Liver (tissue), 9 donors: Measurements from ENCODE around the gene EDC4. TPM values are rescaled to one million over a fixed set of nuclear protein-coding genes. Genes with fewer than 3 reads are reported as not detected.

ENCODE experiments used
- DNase-seq: peaks from one replicate; pipeline ENCODE4 v3.0.0-alpha.2; 2017; ENCODE audit warnings: low spot score
- H3K27ac ChIP-seq, 2 donors: one replicate each; pipeline ENCODE4 v1.7.0; 2013; ENCODE audit warnings: inconsistent platforms in 2 of 2, low read length in 2 of 2, control low read depth in 1 of 2, low read depth in 1 of 2, mild to moderate bottlenecking in 1 of 2
- H3K27me3 ChIP-seq, 4 donors: one replicate each; pipeline versions ENCODE4 v1.6.1 to v1.7.0; 2013; ENCODE audit warnings: low read length in 3 of 4, inconsistent platforms in 1 of 4, mild to moderate bottlenecking in 1 of 4, moderate library complexity in 1 of 4; ENCODE audit not compliant: control insufficient read depth in 4 of 4, insufficient read depth in 4 of 4
- H3K36me3 ChIP-seq, 4 donors: one replicate each; pipeline versions ENCODE4 v1.6.1 to v1.7.0; 2013; ENCODE audit warnings: low read length in 3 of 4, mild to moderate bottlenecking in 3 of 4, low read depth in 1 of 4, moderate library complexity in 1 of 4; ENCODE audit not compliant: control insufficient read depth in 4 of 4, insufficient read depth in 3 of 4
- H3K4me1 ChIP-seq, 4 donors: one replicate each; pipeline versions ENCODE4 v1.6.1 to v1.7.0; 2013; ENCODE audit warnings: low read length in 3 of 4, mild to moderate bottlenecking in 3 of 4, moderate library complexity in 1 of 4; ENCODE audit not compliant: control insufficient read depth in 4 of 4, insufficient read depth in 4 of 4
- H3K4me3 ChIP-seq, 3 donors: one replicate each; pipeline versions ENCODE4 v1.6.1 to v1.7.0; 2013; ENCODE audit warnings: low read length in 3 of 3, control low read depth in 1 of 3, low read depth in 1 of 3, mild to moderate bottlenecking in 1 of 3
- H3K9ac ChIP-seq, 2 donors: one replicate each; pipeline ENCODE4 v1.7.0; 2013; ENCODE audit warnings: low read length in 2 of 2, mild to moderate bottlenecking in 2 of 2, moderate library complexity in 2 of 2, control low read depth in 1 of 2, low read depth in 1 of 2
- H3K9me3 ChIP-seq, 4 donors: one replicate each; pipeline versions ENCODE4 v1.6.1 to v1.7.0; 2013; ENCODE audit warnings: low read length in 3 of 4; ENCODE audit not compliant: control insufficient read depth in 4 of 4
- ATF3 ChIP-seq: IDR thresholded peaks from 2 replicates; pipeline ENCODE4 v1.6.1; 2016; ENCODE audit warnings: antibody characterized with exemption
- CTCF ChIP-seq: fragments of 150-350 bp; IDR thresholded peaks from 2 replicates; pipeline ENCODE4 v1.5.1; 2017; ENCODE audit warnings: improper control_type of control experiment, low read depth, low read length; ENCODE audit not compliant: missing input control
- FOXA2 ChIP-seq: IDR thresholded peaks from 2 replicates; pipeline ENCODE4 v1.6.1; 2016; ENCODE audit warnings: antibody characterized with exemption
- GABPA ChIP-seq, 2 donors: IDR thresholded peaks in 1 of 2; conservative IDR thresholded peaks in 1 of 2; 2 replicates each; pipeline ENCODE4 v1.6.1; 2016; ENCODE audit warnings: antibody characterized with exemption in 2 of 2, mild to moderate bottlenecking in 1 of 2, moderate library complexity in 1 of 2
- JUND ChIP-seq, 2 donors: IDR thresholded peaks; 2 replicates each; pipeline ENCODE4 v1.6.1; 2016; ENCODE audit warnings: antibody characterized with exemption in 2 of 2
- MAX ChIP-seq: IDR thresholded peaks from 2 replicates; pipeline ENCODE4 v1.6.1; 2016; ENCODE audit warnings: antibody characterized with exemption
- NR2F2 ChIP-seq: IDR thresholded peaks from 2 replicates; pipeline ENCODE4 v1.6.1; 2016; ENCODE audit warnings: antibody characterized with exemption
- RAD21 ChIP-seq, 2 donors: IDR thresholded peaks; 2 replicates each; pipeline ENCODE4 v1.6.1; 2016; ENCODE audit warnings: antibody characterized with exemption in 2 of 2, mild to moderate bottlenecking in 2 of 2
- RXRA ChIP-seq, 2 donors: IDR thresholded peaks; 2 replicates each; pipeline ENCODE4 v1.6.1; 2017 to 2018; ENCODE audit warnings: antibody characterized with exemption in 2 of 2, mild to moderate bottlenecking in 1 of 2
- TAF1 ChIP-seq: conservative IDR thresholded peaks from 2 replicates; pipeline ENCODE4 v1.6.1; 2016; ENCODE audit warnings: antibody characterized with exemption, mild to moderate bottlenecking
- YY1 ChIP-seq: IDR thresholded peaks from 2 replicates; pipeline ENCODE4 v1.6.1; 2016; ENCODE audit warnings: antibody characterized with exemption, mild to moderate bottlenecking
- ZBTB33 ChIP-seq: IDR thresholded peaks from 2 replicates; pipeline ENCODE4 v1.6.1; 2016; ENCODE audit warnings: antibody characterized with exemption
- WGBS: extraction: QIAGEN DNeasy Blood & Tissue Kit; methylation state at CpG from one replicate; pipeline ENCODE4 v1.1.7; 2013; 5-methylcytosine and 5-hydroxymethylcytosine counted together
- polyA plus RNA-seq, 2 donors: library from polyadenylated mRNA; stranded (reverse) in 1 of 2; unstranded in 1 of 2; fragments of 200-250 nt in 1 of 2; fragments of >200 nt in 1 of 2; fragmentation: Nextera tagmentation in 1 of 2; extraction: Ambion mirVana in 1 of 2; gene quantifications; one replicate each; pipeline versions ENCODE4 v1.2.1 to v1.2.3, GENCODE V29; 2013 to 2015
- total RNA-seq, 2 donors: library from RNA; depleted of rRNA; stranded (reverse); fragments of >200 nt; gene quantifications; one replicate each; pipeline ENCODE4 v1.2.3, GENCODE V29; 2014
- donor health status: healthy.
- donor health status: healthy.
- donor health status: healthy.
- donor health status: healthy.
- donor health status: healthy.

Gene EDC4
- total and polyA plus RNA-seq, 4 donors, result 17.7 to 26.8 (median 21.6) TPM

- H3K4me1 ChIP-seq, result peaks cover 11 to 35% (median 26%) of the 10 kb centered on the region in 4 donors
- no peak overlapping the region for H3K4me3 ChIP-seq
- H3K9me3 ChIP-seq, result no peaks in the 10 kb centered on the region
- no peaks in the 10 kb centered on the region for H3K27me3 ChIP-seq
- 89% methylated on average over 4 of the region's 4 CpGs for WGBS
- TF ChIP-seq NR2F2, result no peak
- TF ChIP-seq YY1, result no peak
- no peak for TF ChIP-seq JUND (IDR thresholded peaks at IDR 0.05)
- H3K27ac ChIP-seq, result no peak overlapping the region
- peaks cover 0 to 7% (median 3%) of the 10 kb centered on the region in 4 donors for H3K36me3 ChIP-seq
- H3K9ac ChIP-seq, result no peak overlapping the region
- no peak for DNase-seq
Measured at GRCh38 chr16:67917852-67918236, 45.0 kb downstream of the EDC4 start.

GRCh38 chr16:67919622-67920221 lies 46.9 kb downstream of the EDC4 start:
- Histone ChIP-seq H3K4me1 (peaks cover 11 to 30% (median 25%) of the 10 kb centered on the region in 4 donors), H3K27ac (no peak overlapping the region), H3K9ac (no peak overlapping the region), H3K4me3 (no peak overlapping the region), H3K9me3 (no peaks in the 10 kb centered on the region), H3K36me3 (peaks cover 0 to 16% (median 4%) of the 10 kb centered on the region in 4 donors), H3K27me3 (no peaks in the 10 kb centered on the region)
- no peak for DNase-seq
- no peak for TF ChIP-seq CTCF
- TF ChIP-seq YY1, result no peak
- TF ChIP-seq ZBTB33, result no peak
- no peak for TF ChIP-seq ATF3
- no peak for TF ChIP-seq TAF1
- TF ChIP-seq RAD21 (IDR thresholded peaks at IDR 0.05), result no peak
- TF ChIP-seq NR2F2, result no peak
- TF ChIP-seq JUND (IDR thresholded peaks at IDR 0.05), result no peak
- WGBS, result 93% methylated on average over 6 of the region's 6 CpGs

GRCh38 chr16:67922221-67922620 lies 49.4 kb downstream of the EDC4 start:
- H3K4me1 ChIP-seq, result peaks cover 0 to 5% (median under 1%) of the 10 kb centered on the region in 4 donors
- no peak overlapping the region for H3K9ac ChIP-seq
- no peak overlapping the region for H3K4me3 ChIP-seq
- TF ChIP-seq MAX (no peak), CTCF (no peak), GABPA (IDR thresholded peaks at IDR 0.05 in 1 of 2, conservative IDR thresholded peaks at IDR 0.05 in 1 of 2) (no peak), FOXA2 (no peak), RXRA (IDR thresholded peaks at IDR 0.05) (no peak), NR2F2 (no peak)
- no peaks in the 10 kb centered on the region for H3K9me3 ChIP-seq
- peaks cover 0 to 17% (median 4%) of the 10 kb centered on the region in 4 donors for H3K36me3 ChIP-seq
- WGBS, result 85% methylated on average over 5 of the region's 5 CpGs
- H3K27me3 ChIP-seq, result no peaks in the 10 kb centered on the region
- no peak overlapping the region for H3K27ac ChIP-seq
- no peak for DNase-seq
